HL-60 (cell line): ENCODE data around the gene AGAP1.

Experiments
- DNase-seq, 2 experiments: peaks; one replicate each; pipeline ENCODE4 v3.0.0-alpha.2; 2010 to 2020; ENCODE audit warnings: low read depth in 1 of 2, low spot score in 1 of 2
- H3K27ac ChIP-seq: fragments of 250-450 bp; sonication (Bioruptor Pico); replicated peaks from 2 replicates; pipeline ENCODE4 v1.5.1; 2020; ENCODE audit warnings: mild to moderate bottlenecking, moderate library complexity
- H3K27me3 ChIP-seq: fragments of 250-450 bp; sonication (Bioruptor Pico); 2 replicates; pipeline ENCODE4 v1.5.1; 2021; ENCODE audit warnings: mild to moderate bottlenecking, moderate library complexity; ENCODE audit not compliant: insufficient read depth, poor library complexity, severe bottlenecking
- H3K4me3 ChIP-seq: replicated peaks from 2 replicates; pipeline ENCODE4 v1.5.1; 2011; ENCODE audit warnings: mild to moderate bottlenecking, control low read depth, low read length; ENCODE audit not compliant: insufficient read depth
- GABPA ChIP-seq: IDR thresholded peaks from 2 replicates; pipeline ENCODE4 v1.6.1; 2012; ENCODE audit warnings: low read depth
- POLR2AphosphoS5 ChIP-seq: IDR thresholded peaks from 2 replicates; pipeline ENCODE4 v1.6.1; 2012; ENCODE audit warnings: low read depth
- SPI1 ChIP-seq: IDR thresholded peaks from 2 replicates; pipeline ENCODE4 v1.6.1; 2012; ENCODE audit warnings: low read depth, mild to moderate bottlenecking, borderline replicate concordance
- TF ChIP-seq, protein P1 (sequence below): IDR thresholded peaks from 2 replicates; pipeline ENCODE4 v1.6.1; 2012; ENCODE audit warnings: low read depth; ENCODE audit not compliant: insufficient replicate concordance
- TF ChIP-seq, protein P2 (sequence below): IDR thresholded peaks from one replicate; pipeline ENCODE4 v1.5.1; 2011; ENCODE audit warnings: low read length, control low read depth, inconsistent platforms; ENCODE audit not compliant: insufficient read depth

Gene AGAP1

DNA sequence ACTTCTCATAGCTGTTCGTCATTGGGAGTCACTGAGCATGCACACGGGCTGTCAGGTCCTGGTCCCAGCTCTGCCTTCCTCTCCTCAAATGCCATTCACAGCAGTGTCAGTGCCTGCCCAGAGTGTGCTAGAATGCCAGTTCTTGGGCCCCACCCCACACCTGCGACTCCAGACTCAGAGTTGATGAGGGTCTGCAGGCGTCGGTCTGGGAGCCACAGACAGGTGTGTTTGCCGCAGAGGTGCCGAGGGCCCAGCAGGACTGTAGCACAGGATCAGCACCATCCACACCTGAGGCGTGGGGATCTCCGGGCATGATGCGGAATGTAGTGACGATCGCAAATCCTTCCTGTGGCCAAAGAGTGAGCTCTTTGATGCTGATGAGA lies 56.5 kb downstream of the AGAP1 start:
- H3K27ac ChIP-seq: no peak overlapping the region
- H3K4me3 ChIP-seq: no peak overlapping the region
- no peak for TF ChIP-seq POLR2AphosphoS5
- TF ChIP-seq, protein P1, sequence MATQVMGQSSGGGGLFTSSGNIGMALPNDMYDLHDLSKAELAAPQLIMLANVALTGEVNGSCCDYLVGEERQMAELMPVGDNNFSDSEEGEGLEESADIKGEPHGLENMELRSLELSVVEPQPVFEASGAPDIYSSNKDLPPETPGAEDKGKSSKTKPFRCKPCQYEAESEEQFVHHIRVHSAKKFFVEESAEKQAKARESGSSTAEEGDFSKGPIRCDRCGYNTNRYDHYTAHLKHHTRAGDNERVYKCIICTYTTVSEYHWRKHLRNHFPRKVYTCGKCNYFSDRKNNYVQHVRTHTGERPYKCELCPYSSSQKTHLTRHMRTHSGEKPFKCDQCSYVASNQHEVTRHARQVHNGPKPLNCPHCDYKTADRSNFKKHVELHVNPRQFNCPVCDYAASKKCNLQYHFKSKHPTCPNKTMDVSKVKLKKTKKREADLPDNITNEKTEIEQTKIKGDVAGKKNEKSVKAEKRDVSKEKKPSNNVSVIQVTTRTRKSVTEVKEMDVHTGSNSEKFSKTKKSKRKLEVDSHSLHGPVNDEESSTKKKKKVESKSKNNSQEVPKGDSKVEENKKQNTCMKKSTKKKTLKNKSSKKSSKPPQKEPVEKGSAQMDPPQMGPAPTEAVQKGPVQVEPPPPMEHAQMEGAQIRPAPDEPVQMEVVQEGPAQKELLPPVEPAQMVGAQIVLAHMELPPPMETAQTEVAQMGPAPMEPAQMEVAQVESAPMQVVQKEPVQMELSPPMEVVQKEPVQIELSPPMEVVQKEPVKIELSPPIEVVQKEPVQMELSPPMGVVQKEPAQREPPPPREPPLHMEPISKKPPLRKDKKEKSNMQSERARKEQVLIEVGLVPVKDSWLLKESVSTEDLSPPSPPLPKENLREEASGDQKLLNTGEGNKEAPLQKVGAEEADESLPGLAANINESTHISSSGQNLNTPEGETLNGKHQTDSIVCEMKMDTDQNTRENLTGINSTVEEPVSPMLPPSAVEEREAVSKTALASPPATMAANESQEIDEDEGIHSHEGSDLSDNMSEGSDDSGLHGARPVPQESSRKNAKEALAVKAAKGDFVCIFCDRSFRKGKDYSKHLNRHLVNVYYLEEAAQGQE: no peak
- no peak for TF ChIP-seq GABPA
- TF ChIP-seq SPI1: no peak
- H3K27me3 ChIP-seq: no peaks in the 10 kb centered on the region
- no peak for DNase-seq

DNA sequence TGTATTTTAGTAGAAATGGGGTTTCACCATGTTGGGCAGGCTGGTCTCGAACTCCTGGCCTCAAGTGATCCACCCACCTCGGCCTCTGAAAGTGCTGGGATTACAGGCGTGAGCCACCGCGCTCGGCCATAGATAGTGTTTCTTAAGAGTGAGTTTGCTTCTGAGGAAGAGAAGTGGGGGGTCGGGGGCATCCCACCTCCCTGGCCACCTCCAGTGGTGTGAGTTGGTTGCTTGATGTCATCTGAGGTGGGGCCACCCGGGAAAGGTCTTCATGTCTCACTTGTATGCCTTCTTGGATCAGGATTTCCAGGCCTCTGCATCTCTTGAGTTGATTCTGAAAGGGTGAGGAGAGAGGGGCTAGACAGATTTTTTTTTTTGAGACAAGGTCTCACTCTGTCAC lies 57.1 kb downstream of the AGAP1 start:
- no peak for TF ChIP-seq GABPA
- TF ChIP-seq, protein P2, sequence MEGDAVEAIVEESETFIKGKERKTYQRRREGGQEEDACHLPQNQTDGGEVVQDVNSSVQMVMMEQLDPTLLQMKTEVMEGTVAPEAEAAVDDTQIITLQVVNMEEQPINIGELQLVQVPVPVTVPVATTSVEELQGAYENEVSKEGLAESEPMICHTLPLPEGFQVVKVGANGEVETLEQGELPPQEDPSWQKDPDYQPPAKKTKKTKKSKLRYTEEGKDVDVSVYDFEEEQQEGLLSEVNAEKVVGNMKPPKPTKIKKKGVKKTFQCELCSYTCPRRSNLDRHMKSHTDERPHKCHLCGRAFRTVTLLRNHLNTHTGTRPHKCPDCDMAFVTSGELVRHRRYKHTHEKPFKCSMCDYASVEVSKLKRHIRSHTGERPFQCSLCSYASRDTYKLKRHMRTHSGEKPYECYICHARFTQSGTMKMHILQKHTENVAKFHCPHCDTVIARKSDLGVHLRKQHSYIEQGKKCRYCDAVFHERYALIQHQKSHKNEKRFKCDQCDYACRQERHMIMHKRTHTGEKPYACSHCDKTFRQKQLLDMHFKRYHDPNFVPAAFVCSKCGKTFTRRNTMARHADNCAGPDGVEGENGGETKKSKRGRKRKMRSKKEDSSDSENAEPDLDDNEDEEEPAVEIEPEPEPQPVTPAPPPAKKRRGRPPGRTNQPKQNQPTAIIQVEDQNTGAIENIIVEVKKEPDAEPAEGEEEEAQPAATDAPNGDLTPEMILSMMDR: no peak
- no peak for TF ChIP-seq SPI1
- no peak for TF ChIP-seq POLR2AphosphoS5
- TF ChIP-seq, protein P1: no peak
- H3K4me3 ChIP-seq: no peak overlapping the region
- no peak overlapping the region for H3K27ac ChIP-seq
- DNase-seq: no peak
- H3K27me3 ChIP-seq: no peaks in the 10 kb centered on the region

DNA sequence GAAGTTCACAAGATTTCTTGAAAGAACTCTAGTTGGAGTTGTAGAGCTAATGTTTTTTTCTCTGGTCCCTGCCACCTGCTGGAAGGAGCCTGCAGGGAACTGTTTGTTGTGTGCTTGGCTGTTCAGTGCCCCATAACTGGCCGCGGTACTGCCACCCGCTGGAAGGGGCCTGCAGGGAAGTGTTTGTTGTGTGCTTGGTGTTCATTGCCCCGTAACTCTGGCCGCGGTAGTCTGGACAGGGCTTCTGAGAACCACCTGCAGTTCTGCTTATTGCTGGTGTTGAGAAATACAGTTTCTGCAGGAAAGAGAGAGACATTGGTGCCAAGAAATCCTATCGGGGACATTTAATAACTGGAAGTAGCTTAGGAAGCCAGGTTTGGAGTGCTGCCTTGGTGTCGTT lies 58.1 kb downstream of the AGAP1 start:
- DNase-seq: peak in 1 of 2 experiments; percentile 3
- no peaks in the 10 kb centered on the region for H3K27me3 ChIP-seq
- no peak for TF ChIP-seq SPI1
- TF ChIP-seq, protein P1: no peak
- no peak for TF ChIP-seq POLR2AphosphoS5
- no peak for TF ChIP-seq GABPA
- TF ChIP-seq, protein P2: no peak
- H3K27ac ChIP-seq: no peak overlapping the region
- no peak overlapping the region for H3K4me3 ChIP-seq

DNA sequence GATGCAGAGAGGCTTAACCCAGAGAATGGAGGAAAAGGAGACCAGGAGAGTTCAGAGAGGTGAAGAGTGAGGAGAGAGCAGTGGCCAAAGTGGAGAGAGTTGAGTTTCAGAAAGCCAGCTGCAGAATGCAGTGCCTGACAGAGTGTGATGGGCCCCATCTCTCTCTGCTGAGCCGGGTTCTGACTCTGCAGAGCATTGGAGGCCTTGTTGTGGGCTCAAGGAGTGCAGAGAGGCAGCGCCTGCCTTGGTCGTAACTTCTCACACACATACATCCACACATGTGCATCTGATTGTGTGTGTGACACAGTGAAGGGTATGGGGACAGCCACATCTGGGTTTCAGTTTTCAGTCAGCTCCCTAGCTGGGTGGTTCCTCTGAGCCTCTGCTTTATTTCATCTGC lies 58.8 kb downstream of the AGAP1 start:
- Histone ChIP-seq H3K27ac (no peak overlapping the region), H3K27me3 (no peaks in the 10 kb centered on the region), H3K4me3 (no peak overlapping the region)
- TF ChIP-seq GABPA (no peak), SPI1 (no peak), POLR2AphosphoS5 (no peak)
- TF ChIP-seq, protein P1: no peak
- TF ChIP-seq, protein P2: no peak
- DNase-seq: no peak
